ENCODE results near the gene GABRB2.
"Not testable (repeated sequence)": the region's sequence is repeated elsewhere in the genome, so short reads cannot be mapped to it uniquely, and the experiment has no call there.

GABRB2 gene

GRCh38 chr5:161380486-161380885 lies 166.0 kb downstream of the GABRB2 start:
- DNase-seq: no peak

GRCh38 chr5:161378701-161379100 lies 167.8 kb downstream of the GABRB2 start:
- peak; percentile 48 for DNase-seq

- DNase-seq: no peak
Measured at GRCh38 chr5:161376034-161376433, 170.5 kb downstream of the GABRB2 start.

- no peak for DNase-seq
Measured at GRCh38 chr5:161373345-161373707, 173.2 kb downstream of the GABRB2 start.

GRCh38 chr5:161372682-161373344 lies 173.7 kb downstream of the GABRB2 start:
- DNase-seq: no peak

- no peak for DNase-seq
Measured at GRCh38 chr5:161369022-161369421, 177.5 kb downstream of the GABRB2 start.

- DNase-seq: no peak
Measured at GRCh38 chr5:161358446-161358845, 188.1 kb downstream of the GABRB2 start.

- DNase-seq: no peak
Measured at GRCh38 chr5:161344234-161344633, 202.3 kb downstream of the GABRB2 start.

- no peak for DNase-seq
Measured at GRCh38 chr5:161342886-161343285, 203.6 kb downstream of the GABRB2 start.

GRCh38 chr5:161340012-161340411 lies 206.5 kb downstream of the GABRB2 start:
- DNase-seq: no peak

- no peak for DNase-seq
Measured at GRCh38 chr5:161333194-161333880, 213.2 kb downstream of the GABRB2 start.

GRCh38 chr5:161332343-161332742 lies 214.2 kb downstream of the GABRB2 start:
- DNase-seq: no peak

- no peak for DNase-seq
Measured at GRCh38 chr5:161314033-161314432, 232.5 kb downstream of the GABRB2 start.

GRCh38 chr5:161312882-161313281 lies 233.6 kb downstream of the GABRB2 start:
- DNase-seq: no peak

- no peak for DNase-seq
Measured at GRCh38 chr5:161311965-161312364, 234.6 kb downstream of the GABRB2 start.

GRCh38 chr5:161311146-161311708 lies 235.3 kb downstream of the GABRB2 start:
- DNase-seq: no peak

- DNase-seq: no peak
Measured at GRCh38 chr5:161306351-161306995, 240.1 kb downstream of the GABRB2 start.

- DNase-seq: no peak
Measured at GRCh38 chr5:161305601-161306000, 240.9 kb downstream of the GABRB2 start.

GRCh38 chr5:161302559-161302958 lies 244.0 kb downstream of the GABRB2 start:
- no peak for DNase-seq

- no peak for DNase-seq
Measured at GRCh38 chr5:161301586-161301985, 244.9 kb downstream of the GABRB2 start.

GRCh38 chr5:161299053-161299452 lies 247.5 kb downstream of the GABRB2 start:
- DNase-seq: no peak

GRCh38 chr5:161297388-161297787 lies 249.1 kb downstream of the GABRB2 start:
- not testable (repeated sequence) for DNase-seq

GRCh38 chr5:161295721-161296250 lies 250.7 kb downstream of the GABRB2 start:
- no peak for DNase-seq

- DNase-seq: no peak
Measured at GRCh38 chr5:161288071-161288470, 258.5 kb downstream of the GABRB2 start.

All from NCI-H1105 treated with DMSO at 0.1 percent for 48 hours (cell line).